Measurements from ENCODE around the gene BLOC1S1.

GRCh38 chr12:55732288-55732687, 16.4 kb downstream of the BLOC1S1 start:
- no peak for TF ChIP-seq CTCF (IDR thresholded peaks at IDR 0.05)
- TF ChIP-seq POLR2AphosphoS5 (IDR thresholded peaks at IDR 0.05) = no peak
- no peak for TF ChIP-seq EP300 (IDR thresholded peaks at IDR 0.05; ENCODE audit: low read depth)
- no peak for TF ChIP-seq POLR2A (IDR thresholded peaks at IDR 0.05)

Data from transverse colon (tissue), 4 donors.